GM23248 (cell line): ENCODE measurements around the gene SUPT3H. TPM values are rescaled to one million over a fixed set of nuclear protein-coding genes. Genes with fewer than 3 reads are reported as not detected.
"Not testable (repeated sequence)": the region's sequence is repeated elsewhere in the genome, so short reads cannot be mapped to it uniquely, and the experiment has no call there.

Source experiments
- DNase-seq: peaks from one replicate; pipeline ENCODE4 v3.0.0-alpha.2; 2015
- H2AFZ ChIP-seq: fragments of 200-600 bp; sonication (generic); 2 replicates; pipeline ENCODE4 v1.6.1; 2016; ENCODE audit warnings: antibody characterized with exemption
- H3F3A ChIP-seq: fragments of 200-600 bp; sonication (generic); 2 replicates; pipeline ENCODE4 v1.6.1; 2016; ENCODE audit warnings: mild to moderate bottlenecking, antibody characterized with exemption, mixed run types; ENCODE audit not compliant: insufficient read depth
- H3K27ac ChIP-seq: fragments of 200-600 bp; sonication (generic); 2 replicates; pipeline ENCODE4 v1.5.1; 2016; ENCODE audit warnings: mild to moderate bottlenecking
- H3K27me3 ChIP-seq: fragments of 200-600 bp; sonication (generic); replicated peaks from 2 replicates; pipeline ENCODE4 v1.6.1; 2016; ENCODE audit warnings: mild to moderate bottlenecking; ENCODE audit not compliant: insufficient read depth
- H3K36me3 ChIP-seq: fragments of 200-600 bp; sonication (generic); 2 replicates; pipeline ENCODE4 v1.6.1; 2016; ENCODE audit warnings: low read depth, mild to moderate bottlenecking
- H3K4me1 ChIP-seq: fragments of 200-600 bp; sonication (generic); 2 replicates; pipeline ENCODE4 v1.6.1; 2016; ENCODE audit warnings: mild to moderate bottlenecking; ENCODE audit not compliant: insufficient read depth
- H3K4me2 ChIP-seq: fragments of 200-600 bp; sonication (generic); one replicate; pipeline ENCODE4 v1.6.1; 2016; ENCODE audit warnings: mild to moderate bottlenecking; ENCODE audit not compliant: unreplicated experiment
- H3K4me3 ChIP-seq: fragments of 200-600 bp; sonication (generic); 2 replicates; pipeline ENCODE4 v1.5.1; 2016; ENCODE audit warnings: mild to moderate bottlenecking
- H3K79me2 ChIP-seq: fragments of 200-600 bp; sonication (generic); 2 replicates; pipeline ENCODE4 v1.6.1; 2016; ENCODE audit warnings: mild to moderate bottlenecking; ENCODE audit not compliant: insufficient read depth
- H3K9ac ChIP-seq: fragments of 200-600 bp; sonication (generic); 2 replicates; pipeline ENCODE4 v1.6.1; 2016; ENCODE audit warnings: mild to moderate bottlenecking
- H3K9me2 ChIP-seq: fragments of 200-600 bp; sonication (generic); 2 replicates; pipeline ENCODE4 v1.6.1; 2016; ENCODE audit warnings: mixed run types, mild to moderate bottlenecking, moderate library complexity; ENCODE audit not compliant: insufficient read depth
- H3K9me3 ChIP-seq: fragments of 200-600 bp; sonication (generic); one replicate; pipeline ENCODE4 v1.6.1; 2017; ENCODE audit warnings: low read depth
- H4K20me1 ChIP-seq: fragments of 200-600 bp; sonication (generic); 2 replicates; pipeline ENCODE4 v1.6.0; 2016; ENCODE audit not compliant: insufficient read depth
- EZH2 ChIP-seq: fragments of 200-600 bp; sonication (generic); IDR thresholded peaks from 2 replicates; pipeline ENCODE4 v1.6.1; 2018; ENCODE audit warnings: antibody characterized with exemption, mild to moderate bottlenecking; ENCODE audit not compliant: insufficient read depth, poor library complexity, severe bottlenecking
- EZH2phosphoT487 ChIP-seq: fragments of 200-600 bp; sonication (generic); IDR thresholded peaks from 2 replicates; pipeline ENCODE4 v1.6.1; 2018; ENCODE audit warnings: antibody characterized with exemption, moderate library complexity, mild to moderate bottlenecking, low read depth; ENCODE audit not compliant: insufficient read depth
- WGBS, 2 experiments: methylation state at CpG; one replicate each; pipeline ENCODE4 v1.1.6; 2015 to 2017; ENCODE audit warnings: low lambda C conversion rate in 2 of 2, low coverage in 1 of 2; ENCODE audit errors: missing lambda C conversion rate in 2 of 2; 5-methylcytosine and 5-hydroxymethylcytosine counted together
- in situ Hi-C: fragments of 300-500 bp; cut with MboI; formaldehyde crosslinking; loops from 2 replicates; pipeline ENCODE4 v1.15.0; 2020
- polyA plus RNA-seq: library from polyadenylated mRNA; unstranded; fragments of >200 nt; fragmentation: Nextera tagmentation; extraction: Ambion mirVana; gene quantifications from 2 replicates; pipeline ENCODE4 v1.2.1, GENCODE V29; 2016
- total RNA-seq: library from RNA; depleted of rRNA; stranded (reverse); fragments of >200 nt; shearing (Covaris generic); gene quantifications from 2 replicates; pipeline ENCODE4 v1.2.3, GENCODE V29; 2014

The SUPT3H gene
- total and polyA plus RNA-seq, 2 experiments from 2014 or later: 9.3 to 12.4 TPM

GRCh38 chr6:44918671-44919296, 458.9 kb downstream of the SUPT3H start:
- TF ChIP-seq EZH2 (no peak), EZH2phosphoT487 (no peak)
- Histone ChIP-seq H3K4me1 (no peaks in the 10 kb centered on the region), H3K36me3 (no peaks in the 10 kb centered on the region), H3K27me3 (no peaks in the 10 kb centered on the region), H3K4me3 (no peak overlapping the region), H3K4me2 (peak overlapping the region; percentile 11), H3K9me3 (no peaks in the 10 kb centered on the region), H3K79me2 (no peaks in the 10 kb centered on the region), H2AFZ (no peak overlapping the region), H3K9ac (no peak overlapping the region), H4K20me1 (no peaks in the 10 kb centered on the region), H3K27ac (no peak overlapping the region), H3F3A (no peaks in the 10 kb centered on the region), H3K9me2 (no peaks in the 10 kb centered on the region)
- WGBS, 2 experiments: 41 to 43% methylated on average over 6 of the region's 6 CpGs
- in situ Hi-C loops: no loop called here
- no peak for DNase-seq

- Histone ChIP-seq H3K27me3 (no peaks in the 10 kb centered on the region), H3K9me2 (no peaks in the 10 kb centered on the region), H4K20me1 (no peaks in the 10 kb centered on the region), H3K9ac (no peak overlapping the region), H3K27ac (no peak overlapping the region), H3K79me2 (no peaks in the 10 kb centered on the region), H3K4me3 (no peak overlapping the region), H3K4me2 (no peak overlapping the region), H3F3A (no peaks in the 10 kb centered on the region), H3K9me3 (no peaks in the 10 kb centered on the region), H3K4me1 (no peaks in the 10 kb centered on the region), H3K36me3 (no peaks in the 10 kb centered on the region), H2AFZ (no peak overlapping the region)
- WGBS, 2 experiments: 97 to 99% methylated on average over 2 of the region's 2 CpGs
- no peak for DNase-seq
- TF ChIP-seq EZH2phosphoT487: no peak
- in situ Hi-C loops: no loop called here
These were observed 460.3 kb downstream of the SUPT3H start for GRCh38 chr6:44917430-44917829.

- Histone ChIP-seq H3K79me2 (no peaks in the 10 kb centered on the region), H3K9me2 (no peaks in the 10 kb centered on the region), H2AFZ (no peak overlapping the region), H4K20me1 (no peaks in the 10 kb centered on the region), H3K27ac (no peak overlapping the region), H3K4me2 (no peak overlapping the region), H3K36me3 (no peaks in the 10 kb centered on the region), H3K4me1 (no peaks in the 10 kb centered on the region), H3K9me3 (no peaks in the 10 kb centered on the region), H3K27me3 (no peaks in the 10 kb centered on the region), H3K9ac (no peak overlapping the region), H3K4me3 (no peak overlapping the region), H3F3A (no peaks in the 10 kb centered on the region)
- in situ Hi-C loops: no loop called here
- TF ChIP-seq EZH2phosphoT487 (no peak), EZH2 (no peak)
- DNase-seq: no peak
- 83 to 88% methylated on average over 2 of the region's 2 CpGs for WGBS, 2 experiments
These were observed 462.6 kb downstream of the SUPT3H start for GRCh38 chr6:44915111-44915510.

GRCh38 chr6:44914141-44914540, 463.6 kb downstream of the SUPT3H start:
- H3K4me1 ChIP-seq: no peaks in the 10 kb centered on the region
- H3K27ac ChIP-seq: no peak overlapping the region
- TF ChIP-seq EZH2 (no peak), EZH2phosphoT487 (no peak)
- no peaks in the 10 kb centered on the region for H3K27me3 ChIP-seq
- DNase-seq: no peak
- no peaks in the 10 kb centered on the region for H3K36me3 ChIP-seq
- in situ Hi-C loops: no loop called here
- no peaks in the 10 kb centered on the region for H3F3A ChIP-seq
- H3K9ac ChIP-seq: no peak overlapping the region
- no peaks in the 10 kb centered on the region for H3K9me2 ChIP-seq
- no peaks in the 10 kb centered on the region for H4K20me1 ChIP-seq
- H3K9me3 ChIP-seq: no peaks in the 10 kb centered on the region
- H3K4me3 ChIP-seq: no peak overlapping the region
- H3K4me2 ChIP-seq: no peak overlapping the region
- H3K79me2 ChIP-seq: no peaks in the 10 kb centered on the region
- H2AFZ ChIP-seq: no peak overlapping the region

- no peaks in the 10 kb centered on the region for H3K36me3 ChIP-seq
- no peaks in the 10 kb centered on the region for H3F3A ChIP-seq
- H3K4me2 ChIP-seq: no peak overlapping the region
- no peak overlapping the region for H3K9ac ChIP-seq
- no peaks in the 10 kb centered on the region for H4K20me1 ChIP-seq
- H2AFZ ChIP-seq: no peak overlapping the region
- H3K27me3 ChIP-seq: no peaks in the 10 kb centered on the region
- H3K4me3 ChIP-seq: no peak overlapping the region
- H3K27ac ChIP-seq: no peak overlapping the region
- H3K9me3 ChIP-seq: no peaks in the 10 kb centered on the region
- in situ Hi-C loops: no loop called here
- no peak for DNase-seq
- no peaks in the 10 kb centered on the region for H3K9me2 ChIP-seq
- no peaks in the 10 kb centered on the region for H3K79me2 ChIP-seq
- TF ChIP-seq EZH2: no peak
- no peak for TF ChIP-seq EZH2phosphoT487
- H3K4me1 ChIP-seq: no peaks in the 10 kb centered on the region
- 82 to 87% methylated on average over 2 of the region's 2 CpGs for WGBS, 2 experiments
These were observed 471.0 kb downstream of the SUPT3H start for GRCh38 chr6:44906761-44907160.

- H3K4me3 ChIP-seq, H3K9ac ChIP-seq, H4K20me1 ChIP-seq, H2AFZ ChIP-seq, H3K9me3 ChIP-seq, H3K9me2 ChIP-seq, H3K4me2 ChIP-seq, H3K27ac ChIP-seq, H3K36me3 ChIP-seq, in situ Hi-C loops, H3K27me3 ChIP-seq, H3F3A ChIP-seq, H3K79me2 ChIP-seq, DNase-seq, H3K4me1 ChIP-seq: not testable (repeated sequence)
- 82 to 84% methylated on average over 11 of the region's 11 CpGs for WGBS, 2 experiments
These were observed 477.4 kb downstream of the SUPT3H start for GRCh38 chr6:44900358-44900757.
